OCI-LY1 (cell line): Measurements from ENCODE around the gene NONO.

Experiments used
- EZH2 ChIP-seq: fragments of 200-600 bp; sonication (generic), shearing (Covaris generic); IDR thresholded peaks from 2 replicates; pipeline ENCODE4 v1.8.0; 2017; ENCODE audit warnings: borderline replicate concordance, mixed run types, mild to moderate bottlenecking, antibody characterized with exemption, low read length, moderate library complexity, mixed read lengths
- TF ChIP-seq, protein P1 (sequence below): fragments of 200-600 bp; sonication (generic), shearing (Covaris generic); IDR thresholded peaks from 2 replicates; pipeline ENCODE4 v1.5.1; 2017; ENCODE audit warnings: mild to moderate bottlenecking, antibody characterized with exemption, low read length, moderate library complexity, mixed read lengths

DNA sequence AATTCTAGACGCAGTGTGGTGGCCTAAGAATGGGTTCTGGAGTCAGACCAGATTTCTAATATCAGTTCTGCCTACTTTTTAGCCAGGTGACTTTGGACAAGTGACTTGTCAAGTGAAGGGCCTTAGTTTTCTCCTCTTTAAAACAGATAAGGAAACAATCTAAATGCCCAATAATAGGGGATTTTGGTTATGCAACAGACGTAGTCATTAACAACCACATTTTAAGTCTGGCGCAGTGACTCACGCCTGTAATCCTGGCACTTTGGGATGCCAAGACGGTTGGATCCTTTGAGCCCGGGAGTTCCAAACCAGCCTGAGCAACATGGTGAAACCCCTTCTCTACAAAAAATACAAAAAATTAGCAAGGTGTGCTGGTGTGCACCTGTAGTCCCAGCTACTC lies 27.4 kb upstream of the NONO start:
- TF ChIP-seq, protein P1, sequence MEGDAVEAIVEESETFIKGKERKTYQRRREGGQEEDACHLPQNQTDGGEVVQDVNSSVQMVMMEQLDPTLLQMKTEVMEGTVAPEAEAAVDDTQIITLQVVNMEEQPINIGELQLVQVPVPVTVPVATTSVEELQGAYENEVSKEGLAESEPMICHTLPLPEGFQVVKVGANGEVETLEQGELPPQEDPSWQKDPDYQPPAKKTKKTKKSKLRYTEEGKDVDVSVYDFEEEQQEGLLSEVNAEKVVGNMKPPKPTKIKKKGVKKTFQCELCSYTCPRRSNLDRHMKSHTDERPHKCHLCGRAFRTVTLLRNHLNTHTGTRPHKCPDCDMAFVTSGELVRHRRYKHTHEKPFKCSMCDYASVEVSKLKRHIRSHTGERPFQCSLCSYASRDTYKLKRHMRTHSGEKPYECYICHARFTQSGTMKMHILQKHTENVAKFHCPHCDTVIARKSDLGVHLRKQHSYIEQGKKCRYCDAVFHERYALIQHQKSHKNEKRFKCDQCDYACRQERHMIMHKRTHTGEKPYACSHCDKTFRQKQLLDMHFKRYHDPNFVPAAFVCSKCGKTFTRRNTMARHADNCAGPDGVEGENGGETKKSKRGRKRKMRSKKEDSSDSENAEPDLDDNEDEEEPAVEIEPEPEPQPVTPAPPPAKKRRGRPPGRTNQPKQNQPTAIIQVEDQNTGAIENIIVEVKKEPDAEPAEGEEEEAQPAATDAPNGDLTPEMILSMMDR = no peak
- no peak for TF ChIP-seq EZH2
